Loucy (cell line): ENCODE data around the gene KRT35.

Experiments
- H2AFZ ChIP-seq: fragments of 200-600 bp; sonication (generic); 2 replicates; pipeline ENCODE4 v1.6.0; 2016; ENCODE audit warnings: antibody characterized with exemption, mild to moderate bottlenecking, low read length, moderate library complexity
- H3F3A ChIP-seq: fragments of 200-600 bp; 2 replicates; pipeline ENCODE4 v1.6.0; 2016; ENCODE audit warnings: antibody characterized with exemption, low read depth, mild to moderate bottlenecking
- H3K27me3 ChIP-seq: fragments of 200-600 bp; sonication (generic); 2 replicates; pipeline ENCODE4 v1.6.1; 2014; ENCODE audit warnings: low read length, mild to moderate bottlenecking; ENCODE audit not compliant: insufficient read depth, poor library complexity, severe bottlenecking
- H3K36me3 ChIP-seq: fragments of 200-600 bp; sonication (generic); 2 replicates; pipeline ENCODE4 v1.6.1; 2016; ENCODE audit warnings: low read length; ENCODE audit not compliant: insufficient read depth
- H3K4me1 ChIP-seq: fragments of 200-600 bp; sonication (generic); 2 replicates; pipeline ENCODE4 v1.5.1; 2014; ENCODE audit warnings: low read length, mild to moderate bottlenecking; ENCODE audit not compliant: insufficient read depth, poor library complexity, severe bottlenecking
- H3K4me2 ChIP-seq: fragments of 200-600 bp; sonication (generic); 2 replicates; pipeline ENCODE4 v1.6.0; 2014; ENCODE audit warnings: antibody characterized with exemption, low read length, low read depth, mild to moderate bottlenecking; ENCODE audit not compliant: poor library complexity, severe bottlenecking
- H3K4me3 ChIP-seq: fragments of 200-600 bp; sonication (generic); 2 replicates; pipeline ENCODE4 v1.5.1; 2014; ENCODE audit warnings: low read length, mild to moderate bottlenecking, mixed read lengths; ENCODE audit not compliant: poor library complexity, severe bottlenecking
- H3K79me2 ChIP-seq: fragments of 200-600 bp; sonication (generic); 2 replicates; pipeline ENCODE4 v1.6.1; 2014; ENCODE audit warnings: low read length; ENCODE audit not compliant: insufficient read depth
- H3K9ac ChIP-seq: fragments of 200-600 bp; sonication (generic); 2 replicates; pipeline ENCODE4 v1.6.0; 2014; ENCODE audit warnings: mild to moderate bottlenecking, low read depth, low read length, moderate library complexity; ENCODE audit not compliant: poor library complexity, severe bottlenecking
- H3K9me2 ChIP-seq: fragments of 200-600 bp; sonication (generic); replicated peaks from 2 replicates; pipeline ENCODE4 v1.6.1; 2016; ENCODE audit warnings: low read depth, low read length, mixed read lengths
- H3K9me3 ChIP-seq: fragments of 200-600 bp; sonication (generic); 2 replicates; pipeline ENCODE4 v1.6.1; 2014; ENCODE audit warnings: mild to moderate bottlenecking, antibody characterized with exemption, low read length, low read depth; ENCODE audit not compliant: insufficient read depth
- H4K20me1 ChIP-seq: fragments of 200-600 bp; sonication (generic); 2 replicates; pipeline ENCODE4 v1.6.0; 2014; ENCODE audit warnings: antibody characterized with exemption, low read length, mild to moderate bottlenecking; ENCODE audit not compliant: insufficient read depth, poor library complexity, severe bottlenecking
- CTCF ChIP-seq: fragments of 200-600 bp; sonication (generic); conservative IDR thresholded peaks from 2 replicates; pipeline ENCODE4 v1.5.1; 2014; ENCODE audit warnings: mild to moderate bottlenecking, antibody characterized with exemption, low read length
- EZH2phosphoT487 ChIP-seq: fragments of 200-600 bp; IDR thresholded peaks from 2 replicates; pipeline ENCODE4 v1.6.1; 2018; ENCODE audit warnings: antibody characterized with exemption, mild to moderate bottlenecking, moderate library complexity, borderline replicate concordance

The KRT35 gene

DNA sequence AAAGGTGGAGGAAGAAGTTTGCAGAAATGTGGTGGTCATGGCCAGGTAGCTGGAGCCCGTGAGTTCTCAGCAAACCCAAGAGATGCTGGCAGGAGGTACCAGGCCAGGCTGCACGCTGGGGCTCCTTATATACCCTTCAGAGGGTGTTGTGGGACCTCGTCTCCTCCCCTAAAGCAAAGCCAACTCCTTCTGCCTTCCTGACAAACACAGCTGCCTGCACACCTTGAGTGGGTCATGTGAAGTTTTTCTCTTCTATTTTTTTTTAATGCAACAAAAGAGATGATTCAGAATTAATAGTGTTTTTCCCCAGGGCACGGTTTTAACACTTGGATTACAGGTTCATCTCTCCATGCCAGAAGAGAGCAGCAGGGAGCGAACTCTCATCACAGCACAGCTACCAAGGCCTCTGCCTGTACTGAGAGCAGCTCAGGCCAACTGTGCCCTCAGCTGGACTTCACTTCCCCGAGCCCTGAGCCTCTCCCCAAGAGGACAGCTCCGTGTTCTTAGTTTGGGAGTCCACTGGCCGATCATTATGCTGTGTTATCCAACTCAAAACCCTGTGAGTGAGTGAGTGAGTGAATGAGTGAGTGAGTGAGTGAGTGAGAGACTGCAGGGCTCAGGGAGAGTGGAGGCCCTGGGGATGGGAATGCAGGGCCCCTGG, 38.0 kb upstream of the KRT35 start, which contains the start of gene KRT15:
Gene KRT15, minus strand, starts transcription at position 102 of the 661 bp plus-strand sequence. Its CDS starts 63 bp downstream, at position 39.
- Histone ChIP-seq H3K9ac (no peak within 1 kb of the TSS), H3K4me3 (no peak within 1 kb of the TSS), H3K9me2 (no peaks in the 10 kb centered on the region), H3F3A (no peaks in the 10 kb centered on the region), H3K79me2 (no peaks in the 10 kb centered on the region), H4K20me1 (no peaks in the 10 kb centered on the region), H3K4me2 (no peak within 1 kb of the TSS), H3K4me1 (no peaks in the 10 kb centered on the region), H3K36me3 (no peaks in the 10 kb centered on the region), H2AFZ (no peak within 1 kb of the TSS), H3K27me3 (no peaks in the 10 kb centered on the region), H3K9me3 (no peaks in the 10 kb centered on the region)
- no peak for TF ChIP-seq CTCF
- TF ChIP-seq EZH2phosphoT487, result no peak

- H2AFZ ChIP-seq, result no peak overlapping the region
- no peak overlapping the region for H3K9ac ChIP-seq
- no peak overlapping the region for H3K4me3 ChIP-seq
- no peaks in the 10 kb centered on the region for H3K9me2 ChIP-seq
- no peaks in the 10 kb centered on the region for H3K79me2 ChIP-seq
- no peaks in the 10 kb centered on the region for H3F3A ChIP-seq
- H3K9me3 ChIP-seq, result no peaks in the 10 kb centered on the region
- TF ChIP-seq EZH2phosphoT487, result no peak
- TF ChIP-seq CTCF, result no peak
- H3K4me2 ChIP-seq, result no peak overlapping the region
- H3K27me3 ChIP-seq, result no peaks in the 10 kb centered on the region
- H3K36me3 ChIP-seq, result no peaks in the 10 kb centered on the region
- no peaks in the 10 kb centered on the region for H4K20me1 ChIP-seq
- no peaks in the 10 kb centered on the region for H3K4me1 ChIP-seq
Observed at GRCh38 chr17:41518031-41518430, 37.1 kb upstream of the KRT35 start.

DNA sequence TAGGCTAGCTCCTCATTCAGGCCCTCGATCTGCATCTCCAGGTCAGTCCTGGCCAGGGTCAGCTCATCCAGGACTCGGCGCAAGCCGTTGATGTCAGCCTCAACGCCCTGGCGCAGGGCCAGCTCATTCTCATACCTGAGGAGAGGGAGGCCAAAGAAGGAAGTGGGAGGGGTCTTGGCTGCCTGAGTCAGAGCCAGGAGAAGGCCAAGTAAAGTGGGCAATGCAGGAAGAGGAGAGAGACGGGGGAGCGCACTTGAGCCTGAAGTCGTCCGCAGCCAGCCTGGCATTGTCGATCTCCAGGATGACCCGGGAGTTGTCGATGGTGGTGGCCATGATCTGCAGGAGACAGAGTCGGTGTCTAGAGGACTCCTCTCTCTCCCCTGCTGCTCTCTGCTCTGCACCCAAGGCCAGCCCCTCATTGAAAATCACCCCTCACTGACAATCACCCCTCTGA, 35.9 kb upstream of the KRT35 start:
- H3K4me1 ChIP-seq, result no peaks in the 10 kb centered on the region
- H3K27me3 ChIP-seq, result no peaks in the 10 kb centered on the region
- no peaks in the 10 kb centered on the region for H3K79me2 ChIP-seq

More for the DNA sequence above, 35.9 kb upstream of the KRT35 start:
- no peaks in the 10 kb centered on the region for H3K9me3 ChIP-seq
- TF ChIP-seq EZH2phosphoT487 (no peak), CTCF (no peak)
- H3K36me3 ChIP-seq, result no peaks in the 10 kb centered on the region
- H3K4me2 ChIP-seq, result no peak overlapping the region
- H3K9me2 ChIP-seq, result no peaks in the 10 kb centered on the region
- H2AFZ ChIP-seq, result no peak overlapping the region
- H4K20me1 ChIP-seq, result no peaks in the 10 kb centered on the region
- no peak overlapping the region for H3K9ac ChIP-seq
- H3F3A ChIP-seq, result no peaks in the 10 kb centered on the region
- H3K4me3 ChIP-seq, result no peak overlapping the region
